ENCODE data around the gene SLC25A29. TPM values are rescaled to one million over a fixed set of nuclear protein-coding genes. Genes with fewer than 3 reads are reported as not detected.

SLC25A29 gene
- total and polyA plus RNA-seq, 2 of the 13 experiments (the other 11 are each of a cell fraction or from before 2014, with no cell fraction given) = 12.2 to 17.2 TPM

GRCh38 chr14:100292301-100292775 is 13.9 kb downstream of the SLC25A29 start:
- intact Hi-C loops (cut with micrococcal nuclease; ENCODE audit: unreplicated experiment) = no loop called here
- no peaks in the 10 kb centered on the region; a peak in 1 of 5 replicates for H3K36me3 ChIP-seq (replicated peaks in 1 of 2; ENCODE audit: control insufficient read depth in 1 of 2, insufficient read depth in 2 of 2, low read length in 2 of 2)
- FAIRE-seq = no peak

More at GRCh38 chr14:100292301-100292775, 13.9 kb downstream of the SLC25A29 start:
- H3K27me3 ChIP-seq (ENCODE audit: control insufficient read depth in 1 of 2, insufficient read depth in 2 of 2, low read length in 2 of 2) = no peaks in the 10 kb centered on the region
- no peak overlapping the region for H2AFZ ChIP-seq (ENCODE audit: low read length)
- ChIA-PET CTCF (ENCODE audit: low intra/inter-chr PET ratio, low total read pairs) (no interaction called here), POLR2A (no interaction called here)
- peaks cover 59% of the 10 kb centered on the region for H3K4me1 ChIP-seq (ENCODE audit: insufficient read depth, low read length)
- H3K9ac ChIP-seq (ENCODE audit: insufficient read depth, low read depth, low read length) = no peak overlapping the region
- no peak overlapping the region for H3K4me2 ChIP-seq (ENCODE audit: low read depth, low read length)
- H3K27ac ChIP-seq (ENCODE audit: extremely low read length, insufficient read depth, low read length) = no peak overlapping the region
- H3K79me2 ChIP-seq (ENCODE audit: insufficient read depth, low read length) = no peaks in the 10 kb centered on the region
- H3K9me3 ChIP-seq (ENCODE audit: low read length) = no peaks in the 10 kb centered on the region
- WGBS (ENCODE audit: low lambda C conversion rate) = 97% methylated on average over 53 of the region's 61 CpGs
- TF ChIP-seq TFDP1 (CRISPR knock-in tag; IDR thresholded peaks at IDR 0.05; ENCODE audit: borderline replicate concordance) (no peak), HOXA3 (CRISPR knock-in tag; IDR thresholded peaks at IDR 0.05) (peak; percentile 48), TOPORS (CRISPR knock-in tag; IDR thresholded peaks at IDR 0.05) (no peak), CC2D1A (CRISPR knock-in tag; IDR thresholded peaks at IDR 0.05) (no peak), MAFF (IDR thresholded peaks at IDR 0.05; ENCODE audit: low read depth, low read length) (no peak), HNRNPL (IDR thresholded peaks at IDR 0.05; ENCODE audit: low read depth, low read length) (0 out of 2 replicates have a peak, but pooled peaks have one; percentile 16), FOXO4 (CRISPR knock-in tag; conservative IDR thresholded peaks at IDR 0.05) (no peak), KMT2A (CRISPR knock-in tag; IDR thresholded peaks at IDR 0.05) (no peak), MIER3 (CRISPR knock-in tag; IDR thresholded peaks at IDR 0.05; ENCODE audit: borderline replicate concordance) (no peak), ZBTB20 (CRISPR knock-in tag; IDR thresholded peaks at IDR 0.05; ENCODE audit: borderline replicate concordance, low read depth) (no peak), ZSCAN22 (CRISPR knock-in tag; IDR thresholded peaks at IDR 0.05) (no peak)
- H4K20me1 ChIP-seq (ENCODE audit: insufficient read depth, low read length) = no peaks in the 10 kb centered on the region
- ATAC-seq = no peak
- no TSS peak for BruUV-seq (replicated peaks)
- no peak overlapping the region for H3K4me3 ChIP-seq (replicated peaks in 1 of 3; ENCODE audit: insufficient read depth in 1 of 3, low read depth in 2 of 3, low read length in 3 of 3)
- in situ Hi-C loops (cut with HindIII; ENCODE audit: extremely low pct_ligation_motif_present, low pct_unique_long_range_greater_than_20kb) = no loop called here
- DNase-seq (ENCODE audit: low spot score) = no peak
